ENCODE results near the gene SLC35F2. TPM values are rescaled to one million over a fixed set of nuclear protein-coding genes. Genes with fewer than 3 reads are reported as not detected.
A peak's percentile ranks its signal among the peaks of the same experiment; 100 is the strongest.

SLC35F2 gene
- total and polyA plus RNA-seq, 2 of the 4 experiments (the other 2 are of a cell fraction) = 4.9 to 15.4 TPM

DNA sequence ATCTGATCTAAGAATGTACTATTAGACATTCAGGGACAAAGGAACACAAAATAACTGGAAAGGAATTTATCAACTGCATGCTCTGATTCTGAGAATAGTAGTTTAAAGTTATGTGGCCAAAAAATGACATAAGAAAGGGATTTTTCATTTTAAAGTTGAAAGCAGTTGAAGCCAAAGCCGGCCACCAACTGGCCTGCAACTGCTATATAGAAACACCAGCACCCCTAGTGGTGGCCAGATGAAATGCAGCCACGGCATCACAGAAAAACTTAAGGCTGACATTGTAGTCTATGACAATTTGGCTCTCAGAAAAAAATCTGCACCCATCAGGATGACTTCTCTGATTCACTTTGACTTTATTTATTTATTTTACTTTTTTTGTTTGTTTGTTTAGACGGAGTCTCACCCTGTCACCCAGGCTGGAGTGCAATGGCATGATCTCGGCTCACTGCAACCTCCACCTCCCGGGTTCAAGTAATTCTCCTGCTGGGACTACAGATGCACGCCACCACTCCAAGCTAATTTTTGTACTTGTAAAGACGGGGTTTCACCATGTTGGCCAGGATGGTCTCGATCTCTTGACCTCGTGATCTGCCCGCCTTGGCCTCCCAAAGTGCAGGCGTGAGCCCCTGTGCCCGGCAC lies 59.2 kb downstream of the SLC35F2 start:
- CTCF ChIA-PET = no interaction called here
- Histone ChIP-seq H4K91ac (ENCODE audit: insufficient read depth, low read depth, low read length) (no peak overlapping the region), H3K9ac (ENCODE audit: low read depth, low read length) (no peak overlapping the region), H3K9me1 (ENCODE audit: insufficient read depth, low read length) (no peaks in the 10 kb centered on the region), H3K4me2 (ENCODE audit: low read depth, low read length) (no peak overlapping the region), H4K8ac (ENCODE audit: low read depth in 2 of 2, low read length in 2 of 2) (no peak overlapping the region), H3K23ac (ENCODE audit: low read depth, low read length) (no peak overlapping the region), H3K27ac (ENCODE audit: insufficient read depth, low read length) (no peak overlapping the region), H3K4me3 (ENCODE audit: insufficient read depth, low read depth, low read length) (no peak overlapping the region), H4K5ac (ENCODE audit: low read depth, low read length) (no peak overlapping the region), H3K79me1 (ENCODE audit: low read depth in 1 of 2, low read length in 2 of 2) (no peaks in the 10 kb centered on the region), H3K27me3 (ENCODE audit: control insufficient read depth, insufficient read depth, low read length) (no peaks in the 10 kb centered on the region), H3K4me1 (ENCODE audit: control insufficient read depth, insufficient read depth, low read length) (no peaks in the 10 kb centered on the region), H3K36me3 (ENCODE audit: control insufficient read depth, insufficient read depth, low read length) (0 out of 2 replicates have a peak, but pooled peaks cover 1% of the 10 kb centered on the region), H2BK15ac (ENCODE audit: low read depth, low read length) (no peak overlapping the region), H2AFZ (replicated peaks; ENCODE audit: low read length, poor library complexity) (no peak overlapping the region), H2AK5ac (ENCODE audit: low read depth, low read length) (no peak overlapping the region), H3K4ac (ENCODE audit: low read depth, low read length) (no peak overlapping the region), H2BK20ac (ENCODE audit: low read depth, low read length) (no peak overlapping the region), H3K56ac (ENCODE audit: extremely low read depth, insufficient read depth, low read length) (no peak overlapping the region), H2BK5ac (ENCODE audit: low read depth, low read length, poor library complexity, severe bottlenecking) (no peak overlapping the region), H2AK9ac (replicated peaks; ENCODE audit: low read depth, low read length, poor library complexity) (no peak overlapping the region), H3K18ac (ENCODE audit: low read depth, low read length) (no peak overlapping the region), H3K9me3 (ENCODE audit: control insufficient read depth, insufficient read depth, low read length) (no peaks in the 10 kb centered on the region), H3K14ac (replicated peaks; ENCODE audit: low read depth, low read length) (no peak overlapping the region), H4K20me1 (ENCODE audit: insufficient read depth, low read length) (no peaks in the 10 kb centered on the region), H2BK120ac (ENCODE audit: low read depth, low read length) (no peak overlapping the region)
- in situ Hi-C loops (cut with MboI; ENCODE audit: low sequenced_read_pairs) (no loop called here), dilution Hi-C loops (cut with HindIII; ENCODE audit: low sequenced_read_pairs, unreplicated experiment) (no loop called here), intact Hi-C loops (cut with micrococcal nuclease) (loop anchor here (5.0 kb wide), 1 partner anchor 58 kb away; the partner anchor contains the start of gene SLC35F2)
- ATAC-seq (ENCODE audit: low read depth) (peak; percentile 99), DNase-seq (peak; percentile 57)
- WGBS, 2 experiments (ENCODE audit: extremely low coverage in 2 of 2, insufficient read length in 1 of 2) = 89% methylated on average over 3 of the region's 12 CpGs; no CpG with 5 or more reads in 1 of the 2 experiments
- no TSS peak for BruUV-seq (replicated peaks)
- POLR2A ChIA-PET (ENCODE audit: unreplicated experiment) = no interaction called here
- TF ChIP-seq RAD21 (IDR thresholded peaks at IDR 0.05; ENCODE audit: low read length) (peak; percentile 70), SMC3 (IDR thresholded peaks at IDR 0.05; ENCODE audit: low read depth, low read length) (peak; percentile 46), CTCF (conservative IDR thresholded peaks at IDR 0.05; ENCODE audit: low read depth, low read length) (peak; percentile 84), ELK1 (IDR thresholded peaks at IDR 0.05; ENCODE audit: borderline replicate concordance, low read depth, low read length) (no peak)

Measured in IMR-90 (cell line).